SK-N-SH (cell line): Measurements from ENCODE around the gene ANKS6.

Source experiments
- FOXJ3 ChIP-seq: sonication (generic); formaldehyde crosslinking; IDR thresholded peaks from 2 replicates; pipeline ENCODE4 v1.5.1; 2020; ENCODE audit warnings: mild to moderate bottlenecking, missing genetic modification reagents
- JUND ChIP-seq: IDR thresholded peaks from 2 replicates; pipeline ENCODE4 v1.4.0; 2012
- MXI1 ChIP-seq: IDR thresholded peaks from 2 replicates; pipeline ENCODE4 v1.6.1; 2012; ENCODE audit warnings: mild to moderate bottlenecking, low read depth, low read length, improper control_type of control experiment
- RAD21 ChIP-seq: IDR thresholded peaks from 2 replicates; pipeline ENCODE4 v1.6.1; 2012; ENCODE audit warnings: mild to moderate bottlenecking, low read length
- TF ChIP-seq, protein P1 (sequence below): fragments of 200-600 bp; sonication (generic); IDR thresholded peaks from 2 replicates; pipeline ENCODE4 v1.6.1; 2017; ENCODE audit warnings: antibody characterized with exemption, mild to moderate bottlenecking, moderate library complexity

DNA sequence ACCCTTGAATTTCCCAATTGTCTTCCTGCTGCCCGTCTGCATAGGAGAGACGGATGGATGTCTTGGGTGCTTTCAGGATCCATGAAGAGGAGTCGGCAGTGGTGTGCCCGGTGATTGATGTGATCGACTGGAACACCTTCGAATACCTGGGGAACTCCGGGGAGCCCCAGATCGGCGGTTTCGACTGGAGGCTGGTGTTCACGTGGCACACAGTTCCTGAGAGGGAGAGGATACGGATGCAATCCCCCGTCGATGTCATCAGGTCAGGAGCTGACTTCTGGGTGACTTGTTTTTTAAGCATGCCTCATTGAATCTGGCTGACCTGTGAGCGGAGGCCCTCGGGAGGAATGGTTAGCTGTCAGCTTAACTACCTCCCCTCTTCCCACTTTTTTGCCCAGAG is 35.3 kb upstream of the ANKS6 start:
- TF ChIP-seq, protein P1, sequence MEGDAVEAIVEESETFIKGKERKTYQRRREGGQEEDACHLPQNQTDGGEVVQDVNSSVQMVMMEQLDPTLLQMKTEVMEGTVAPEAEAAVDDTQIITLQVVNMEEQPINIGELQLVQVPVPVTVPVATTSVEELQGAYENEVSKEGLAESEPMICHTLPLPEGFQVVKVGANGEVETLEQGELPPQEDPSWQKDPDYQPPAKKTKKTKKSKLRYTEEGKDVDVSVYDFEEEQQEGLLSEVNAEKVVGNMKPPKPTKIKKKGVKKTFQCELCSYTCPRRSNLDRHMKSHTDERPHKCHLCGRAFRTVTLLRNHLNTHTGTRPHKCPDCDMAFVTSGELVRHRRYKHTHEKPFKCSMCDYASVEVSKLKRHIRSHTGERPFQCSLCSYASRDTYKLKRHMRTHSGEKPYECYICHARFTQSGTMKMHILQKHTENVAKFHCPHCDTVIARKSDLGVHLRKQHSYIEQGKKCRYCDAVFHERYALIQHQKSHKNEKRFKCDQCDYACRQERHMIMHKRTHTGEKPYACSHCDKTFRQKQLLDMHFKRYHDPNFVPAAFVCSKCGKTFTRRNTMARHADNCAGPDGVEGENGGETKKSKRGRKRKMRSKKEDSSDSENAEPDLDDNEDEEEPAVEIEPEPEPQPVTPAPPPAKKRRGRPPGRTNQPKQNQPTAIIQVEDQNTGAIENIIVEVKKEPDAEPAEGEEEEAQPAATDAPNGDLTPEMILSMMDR: no peak
- no peak for TF ChIP-seq RAD21
- TF ChIP-seq MXI1: no peak
- no peak for TF ChIP-seq FOXJ3
- no peak for TF ChIP-seq JUND
